Spinal cord (tissue), 10 donors: Measurements from ENCODE around the gene SPATA2L. TPM values are rescaled to one million over a fixed set of nuclear protein-coding genes. Genes with fewer than 3 reads are reported as not detected.
A peak's percentile ranks its signal among the peaks of the same experiment; 100 is the strongest.
"Not testable (repeated sequence)": the region's sequence is repeated elsewhere in the genome, so short reads cannot be mapped to it uniquely, and the experiment has no call there.

ENCODE experiments used
- DNase-seq, 6 donors: peaks; one replicate each; pipeline versions ENCODE4 v3.0.0 to v3.0.0-alpha.2; 2013 to 2015; ENCODE audit warnings: low spot score in 6 of 6, low read depth in 4 of 6
- H3K27ac ChIP-seq: one replicate; pipeline ENCODE4 v1.5.1; 2013; ENCODE audit warnings: low read depth, low read length, control low read depth
- H3K27me3 ChIP-seq: one replicate; pipeline ENCODE4 v1.6.1; 2013; ENCODE audit warnings: low read length; ENCODE audit not compliant: control insufficient read depth, insufficient read depth
- H3K36me3 ChIP-seq: one replicate; pipeline ENCODE4 v1.6.1; 2013; ENCODE audit warnings: low read length; ENCODE audit not compliant: control insufficient read depth, insufficient read depth
- H3K4me1 ChIP-seq: one replicate; pipeline ENCODE4 v1.6.1; 2013; ENCODE audit warnings: low read length; ENCODE audit not compliant: control insufficient read depth, insufficient read depth
- H3K4me3 ChIP-seq: one replicate; pipeline ENCODE4 v1.5.1; 2013; ENCODE audit warnings: low read depth, low read length, control low read depth
- H3K9me3 ChIP-seq: one replicate; pipeline ENCODE4 v1.6.1; 2013; ENCODE audit warnings: low read length; ENCODE audit not compliant: control insufficient read depth, insufficient read depth
- WGBS: methylation state at CpG from one replicate; pipeline ENCODE4 v1.1.5; 2013; ENCODE audit warnings: missing lambda C conversion rate; ENCODE audit not compliant: insufficient coverage; 5-methylcytosine and 5-hydroxymethylcytosine counted together
- polyA plus RNA-seq, 2 donors: library from polyadenylated mRNA; unstranded; fragments of 120-200 nt; gene quantifications; one replicate each; pipeline ENCODE4 v1.2.1, GENCODE V29; 2013; ENCODE audit not compliant: insufficient read length in 2 of 2
- total RNA-seq, 2 donors: library from RNA; depleted of rRNA in 1 of 2; stranded (reverse); fragments of 120-200 nt in 1 of 2; fragments of >200 nt in 1 of 2; gene quantifications; one replicate each; pipeline versions ENCODE4 v1.2.3 to v1.2.4, GENCODE V29; 2013 to 2014
- donor health status: healthy.

Gene SPATA2L
- total and polyA plus RNA-seq, 4 donors: 8.7 to 15.3 (median 11.8) TPM

- 100% methylated on average over 1 of the region's 1 CpG for WGBS
- H3K27ac ChIP-seq: no peak overlapping the region
These were observed 15.6 kb downstream of the SPATA2L start for GRCh38 chr16:89685916-89686315.

GRCh38 chr16:89678258-89678657 is 23.2 kb downstream of the SPATA2L start:
- H3K36me3 ChIP-seq: peaks cover 15% of the 10 kb centered on the region
- H3K27me3 ChIP-seq: no peaks in the 10 kb centered on the region
- no peaks in the 10 kb centered on the region for H3K9me3 ChIP-seq
- H3K4me1 ChIP-seq: no peaks in the 10 kb centered on the region
- H3K27ac ChIP-seq: no peak overlapping the region
- DNase-seq: no peak
- H3K4me3 ChIP-seq: no peak overlapping the region
- WGBS: no CpG with 5 or more reads among the region's 2 CpGs

More at GRCh38 chr16:89685916-89686315, 15.6 kb downstream of the SPATA2L start:
- Histone ChIP-seq H3K4me3 (no peak overlapping the region), H3K36me3 (peaks cover 34% of the 10 kb centered on the region), H3K4me1 (peaks cover 17% of the 10 kb centered on the region), H3K27me3 (no peaks in the 10 kb centered on the region), H3K9me3 (no peaks in the 10 kb centered on the region)
- peak in 1 of 6 donors; percentile 10 for DNase-seq

GRCh38 chr16:89672177-89672941 is 29.1 kb downstream of the SPATA2L start:
- Histone ChIP-seq H3K4me1 (no peaks in the 10 kb centered on the region), H3K27me3 (no peaks in the 10 kb centered on the region), H3K27ac (no peak overlapping the region), H3K36me3 (peaks cover 29% of the 10 kb centered on the region), H3K9me3 (no peaks in the 10 kb centered on the region), H3K4me3 (no peak overlapping the region)
- no peak for DNase-seq
- WGBS: 94% methylated on average over 12 of the region's 16 CpGs

- not testable (repeated sequence) for H3K27me3 ChIP-seq, H3K4me3 ChIP-seq, H3K9me3 ChIP-seq, H3K27ac ChIP-seq, H3K4me1 ChIP-seq, DNase-seq
- peaks cover 29% of the 10 kb centered on the region for H3K36me3 ChIP-seq
- WGBS: no CpG with 5 or more reads among the region's 4 CpGs
These were observed 29.9 kb downstream of the SPATA2L start for GRCh38 chr16:89671565-89671964.

GRCh38 chr16:89670496-89671431 is 30.7 kb downstream of the SPATA2L start:
- H3K36me3 ChIP-seq: peaks cover 32% of the 10 kb centered on the region
- WGBS: 82% methylated on average over 7 of the region's 10 CpGs
- H3K27ac ChIP-seq: no peak overlapping the region
- H3K27me3 ChIP-seq: no peaks in the 10 kb centered on the region
- no peak for DNase-seq
- no peaks in the 10 kb centered on the region for H3K4me1 ChIP-seq
- H3K9me3 ChIP-seq: no peaks in the 10 kb centered on the region
- H3K4me3 ChIP-seq: no peak overlapping the region

GRCh38 chr16:89669755-89670154 is 31.8 kb downstream of the SPATA2L start:
- 87% methylated on average over 12 of the region's 13 CpGs for WGBS
- peaks cover 37% of the 10 kb centered on the region for H3K36me3 ChIP-seq
- no peak overlapping the region for H3K4me3 ChIP-seq
- no peak overlapping the region for H3K27ac ChIP-seq
- no peaks in the 10 kb centered on the region for H3K9me3 ChIP-seq
- no peaks in the 10 kb centered on the region for H3K4me1 ChIP-seq
- H3K27me3 ChIP-seq: no peaks in the 10 kb centered on the region
- no peak for DNase-seq

- Histone ChIP-seq H3K27me3 (no peaks in the 10 kb centered on the region), H3K4me1 (no peaks in the 10 kb centered on the region), H3K4me3 (no peak overlapping the region), H3K9me3 (no peaks in the 10 kb centered on the region), H3K27ac (no peak overlapping the region), H3K36me3 (peaks cover 42% of the 10 kb centered on the region)
- no peak for DNase-seq
- WGBS: 86% methylated on average over 4 of the region's 5 CpGs
These were observed 32.7 kb downstream of the SPATA2L start for GRCh38 chr16:89668790-89669158.

GRCh38 chr16:89667633-89668032 is 33.9 kb downstream of the SPATA2L start:
- peaks cover 52% of the 10 kb centered on the region for H3K36me3 ChIP-seq
- no peaks in the 10 kb centered on the region for H3K9me3 ChIP-seq
- DNase-seq: no peak
- H3K4me3 ChIP-seq: no peak overlapping the region
- no peaks in the 10 kb centered on the region for H3K27me3 ChIP-seq
- 84% methylated on average over 9 of the region's 9 CpGs for WGBS
- no peak overlapping the region for H3K27ac ChIP-seq
- no peaks in the 10 kb centered on the region for H3K4me1 ChIP-seq

GRCh38 chr16:89667000-89667399 is 34.5 kb downstream of the SPATA2L start:
- 30% methylated on average over 2 of the region's 7 CpGs for WGBS
- H3K4me3 ChIP-seq, H3K27me3 ChIP-seq, H3K4me1 ChIP-seq, DNase-seq, H3K27ac ChIP-seq, H3K9me3 ChIP-seq: not testable (repeated sequence)
- H3K36me3 ChIP-seq: peaks cover 57% of the 10 kb centered on the region
